ENCODE data around the gene LYRM1.

DNA sequence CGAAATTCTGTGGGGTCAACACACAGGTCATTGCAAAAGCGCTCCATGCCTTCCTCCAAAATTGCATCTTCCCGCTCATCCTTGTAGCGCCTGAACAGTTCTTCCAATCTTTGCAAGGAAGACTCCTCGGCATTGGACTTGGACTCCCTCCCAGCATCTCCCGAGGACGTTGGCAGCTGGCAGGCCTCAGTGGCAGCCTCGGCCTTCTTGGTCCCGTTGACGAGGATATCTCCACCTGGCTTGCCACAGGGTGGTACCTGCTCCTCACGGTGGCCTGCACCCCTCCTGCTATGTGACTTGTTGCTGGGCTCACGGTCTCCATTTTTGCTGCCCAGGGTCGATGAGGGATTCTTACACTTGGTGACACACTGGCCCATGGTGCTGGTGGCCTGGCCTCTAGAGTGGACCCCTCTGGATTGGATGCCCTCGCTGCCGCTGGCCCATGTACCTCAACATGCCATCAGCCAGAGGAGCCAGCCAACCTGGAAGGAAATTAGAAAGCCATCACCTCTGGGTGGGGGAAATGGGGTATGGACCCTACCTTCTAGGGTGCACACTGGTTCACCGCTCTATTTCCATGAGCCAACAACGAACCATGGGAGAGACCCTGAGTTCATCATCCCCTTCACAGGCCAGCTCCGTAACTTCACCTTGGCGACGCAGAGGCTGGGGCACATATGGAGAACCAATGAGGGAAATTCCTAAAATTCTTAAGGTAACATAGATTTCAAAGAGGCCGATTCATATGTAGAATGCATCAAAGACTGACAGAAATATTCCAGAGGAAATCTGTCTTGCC lies 38.2 kb upstream of the LYRM1 start:
- TF ChIP-seq, protein P1, sequence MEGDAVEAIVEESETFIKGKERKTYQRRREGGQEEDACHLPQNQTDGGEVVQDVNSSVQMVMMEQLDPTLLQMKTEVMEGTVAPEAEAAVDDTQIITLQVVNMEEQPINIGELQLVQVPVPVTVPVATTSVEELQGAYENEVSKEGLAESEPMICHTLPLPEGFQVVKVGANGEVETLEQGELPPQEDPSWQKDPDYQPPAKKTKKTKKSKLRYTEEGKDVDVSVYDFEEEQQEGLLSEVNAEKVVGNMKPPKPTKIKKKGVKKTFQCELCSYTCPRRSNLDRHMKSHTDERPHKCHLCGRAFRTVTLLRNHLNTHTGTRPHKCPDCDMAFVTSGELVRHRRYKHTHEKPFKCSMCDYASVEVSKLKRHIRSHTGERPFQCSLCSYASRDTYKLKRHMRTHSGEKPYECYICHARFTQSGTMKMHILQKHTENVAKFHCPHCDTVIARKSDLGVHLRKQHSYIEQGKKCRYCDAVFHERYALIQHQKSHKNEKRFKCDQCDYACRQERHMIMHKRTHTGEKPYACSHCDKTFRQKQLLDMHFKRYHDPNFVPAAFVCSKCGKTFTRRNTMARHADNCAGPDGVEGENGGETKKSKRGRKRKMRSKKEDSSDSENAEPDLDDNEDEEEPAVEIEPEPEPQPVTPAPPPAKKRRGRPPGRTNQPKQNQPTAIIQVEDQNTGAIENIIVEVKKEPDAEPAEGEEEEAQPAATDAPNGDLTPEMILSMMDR (IDR thresholded peaks at IDR 0.05), result no peak
- TF ChIP-seq POLR2A (IDR thresholded peaks at IDR 0.05) (no peak), EP300 (IDR thresholded peaks at IDR 0.05) (no peak)

All from tibial nerve (tissue), 4 donors.